AG04450 (cell line): ENCODE results near the gene DNAI1. TPM values are rescaled to one million over a fixed set of nuclear protein-coding genes. Genes with fewer than 3 reads are reported as not detected.

Experiments used
- CTCF ChIA-PET: fragments of 300-600, 350-600 bp; formaldehyde crosslinking; extraction: SDS; loops from one replicate; lab custom pipeline; 2022; ENCODE audit warnings: antibody characterized with exemption, inconsistent platforms; lab: Charles Lee
- POLR2A ChIA-PET: fragments of 350-600 bp; formaldehyde crosslinking; extraction: SDS; loops from one replicate; lab custom pipeline; 2021; ENCODE audit warnings: antibody characterized with exemption, inconsistent platforms; lab: Yijun Ruan, JAX
- DNase-seq: peaks from one replicate; pipeline ENCODE4 v3.0.0-alpha.2; 2011; ENCODE audit warnings: low read depth, low spot score
- H3K27ac ChIP-seq: one replicate; pipeline ENCODE4 v1.5.1; 2012; ENCODE audit warnings: low read depth, low read length, control low read depth
- H3K27me3 ChIP-seq: one replicate; pipeline ENCODE4 v1.6.0; 2012; ENCODE audit warnings: low read length; ENCODE audit not compliant: control insufficient read depth, insufficient read depth
- H3K4me3 ChIP-seq: 2 replicates; pipeline ENCODE4 v1.5.1; 2011; ENCODE audit warnings: mild to moderate bottlenecking, low read depth, low read length, control low read depth
- H3K9me3 ChIP-seq: 2 replicates; pipeline ENCODE4 v1.5.1; 2012; ENCODE audit warnings: low read length; ENCODE audit not compliant: control insufficient read depth, insufficient read depth
- polyA plus RNA-seq: library from polyadenylated mRNA; depleted of rRNA; stranded (reverse); fragments of >200 nt; gene quantifications from 2 replicates; pipeline ENCODE4 v1.2.3, GENCODE V29; 2011
- TF ChIP-seq, protein P1 (sequence below): IDR thresholded peaks from 2 replicates; pipeline ENCODE4 v1.5.1; 2011; ENCODE audit warnings: low read depth, low read length, control low read depth, inconsistent platforms

The DNAI1 gene
- polyA plus RNA-seq, 1 experiment = not detected

GRCh38 chr9:34553511-34554021 is 95.0 kb downstream of the DNAI1 start:
- POLR2A ChIA-PET = no interaction called here
- H3K27ac ChIP-seq = no peak overlapping the region
- H3K9me3 ChIP-seq = no peaks in the 10 kb centered on the region; the same call in 1 of the 2 replicates
- no peak for DNase-seq
- no peak overlapping the region for H3K4me3 ChIP-seq
- TF ChIP-seq, protein P1, sequence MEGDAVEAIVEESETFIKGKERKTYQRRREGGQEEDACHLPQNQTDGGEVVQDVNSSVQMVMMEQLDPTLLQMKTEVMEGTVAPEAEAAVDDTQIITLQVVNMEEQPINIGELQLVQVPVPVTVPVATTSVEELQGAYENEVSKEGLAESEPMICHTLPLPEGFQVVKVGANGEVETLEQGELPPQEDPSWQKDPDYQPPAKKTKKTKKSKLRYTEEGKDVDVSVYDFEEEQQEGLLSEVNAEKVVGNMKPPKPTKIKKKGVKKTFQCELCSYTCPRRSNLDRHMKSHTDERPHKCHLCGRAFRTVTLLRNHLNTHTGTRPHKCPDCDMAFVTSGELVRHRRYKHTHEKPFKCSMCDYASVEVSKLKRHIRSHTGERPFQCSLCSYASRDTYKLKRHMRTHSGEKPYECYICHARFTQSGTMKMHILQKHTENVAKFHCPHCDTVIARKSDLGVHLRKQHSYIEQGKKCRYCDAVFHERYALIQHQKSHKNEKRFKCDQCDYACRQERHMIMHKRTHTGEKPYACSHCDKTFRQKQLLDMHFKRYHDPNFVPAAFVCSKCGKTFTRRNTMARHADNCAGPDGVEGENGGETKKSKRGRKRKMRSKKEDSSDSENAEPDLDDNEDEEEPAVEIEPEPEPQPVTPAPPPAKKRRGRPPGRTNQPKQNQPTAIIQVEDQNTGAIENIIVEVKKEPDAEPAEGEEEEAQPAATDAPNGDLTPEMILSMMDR = no peak
- H3K27me3 ChIP-seq = peaks cover 40% of the 10 kb centered on the region
- CTCF ChIA-PET = interaction anchor here (7.8 kb wide), 1 partner anchor 38 kb away, joined by 110 read pairs; no protein-coding TSS in a partner anchor

- Histone ChIP-seq H3K4me3 (no peak overlapping the region), H3K27me3 (peaks cover 45% of the 10 kb centered on the region), H3K9me3 (no peaks in the 10 kb centered on the region; the same call in 1 of the 2 replicates), H3K27ac (no peak overlapping the region)
- no peak for DNase-seq
- TF ChIP-seq, protein P1 = no peak
- CTCF ChIA-PET = no interaction called here
- POLR2A ChIA-PET = no interaction called here
These were observed 95.8 kb downstream of the DNAI1 start for GRCh38 chr9:34554211-34555001.

DNA sequence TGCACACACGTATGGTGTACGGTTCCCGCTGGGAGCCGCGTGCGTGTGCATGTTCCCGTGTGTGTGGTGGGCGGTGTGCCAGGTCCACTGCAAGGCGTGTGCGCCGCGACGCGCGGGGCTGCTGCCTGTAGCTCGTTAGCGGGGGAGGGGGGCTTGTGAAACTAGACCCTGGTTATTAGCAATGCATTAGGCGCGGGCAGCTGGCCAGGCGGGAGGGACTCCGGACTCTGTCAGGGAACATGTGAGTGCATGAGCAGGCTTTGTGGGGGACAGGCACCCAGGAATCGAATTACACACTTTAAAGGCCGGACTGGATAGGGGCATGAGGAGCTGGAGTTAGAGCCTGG is 96.4 kb downstream of the DNAI1 start:
- Histone ChIP-seq H3K4me3 (no peak overlapping the region), H3K27me3 (peaks cover 48% of the 10 kb centered on the region)
- CTCF ChIA-PET = interaction anchor here (2.3 kb wide), 1 partner anchor 36 kb away, joined by 10 read pairs; no protein-coding TSS in a partner anchor

DNA sequence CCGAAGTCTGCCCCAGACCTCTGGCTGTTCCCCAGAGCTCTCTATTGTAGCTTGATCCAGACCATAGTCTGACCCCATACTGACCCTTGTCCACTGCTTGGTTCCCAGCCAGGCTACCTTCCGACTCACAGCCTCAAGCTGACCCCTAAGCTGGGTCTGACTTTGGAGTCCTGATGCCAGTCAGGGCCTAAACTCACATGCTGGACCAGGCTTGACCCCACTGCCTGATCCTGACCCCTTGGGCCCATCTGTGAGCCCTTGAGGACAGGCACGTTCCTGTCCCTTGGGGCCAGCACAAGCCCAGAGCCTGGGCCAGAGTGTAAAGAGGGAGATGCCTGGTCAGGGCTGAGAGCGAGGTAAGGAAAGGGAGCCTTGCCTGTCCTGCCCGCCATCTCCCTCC is 96.9 kb downstream of the DNAI1 start:
- ChIA-PET CTCF (interaction anchor here (2.3 kb wide), 1 partner anchor 36 kb away, joined by 10 read pairs; no protein-coding TSS in a partner anchor), POLR2A (no interaction called here)
- no peaks in the 10 kb centered on the region; the same call in 1 of the 2 replicates for H3K9me3 ChIP-seq
- H3K27me3 ChIP-seq = peaks cover 49% of the 10 kb centered on the region
- DNase-seq = no peak
- no peak overlapping the region for H3K27ac ChIP-seq
- TF ChIP-seq, protein P1 = no peak
- H3K4me3 ChIP-seq = no peak overlapping the region

More for the DNA sequence above, 96.4 kb downstream of the DNAI1 start:
- TF ChIP-seq, protein P1 = no peak
- no peak for DNase-seq
- POLR2A ChIA-PET = no interaction called here
- Histone ChIP-seq H3K27ac (no peak overlapping the region), H3K9me3 (no peaks in the 10 kb centered on the region; the same call in 1 of the 2 replicates)

- Histone ChIP-seq H3K27ac (no peak overlapping the region), H3K4me3 (no peak overlapping the region), H3K9me3 (no peaks in the 10 kb centered on the region; the same call in 1 of the 2 replicates), H3K27me3 (peaks cover 53% of the 10 kb centered on the region)
- TF ChIP-seq, protein P1 = no peak
- CTCF ChIA-PET = interaction anchor here (2.3 kb wide), 1 partner anchor 35 kb away, joined by 10 read pairs; no protein-coding TSS in a partner anchor
- POLR2A ChIA-PET = no interaction called here
- DNase-seq = no peak
These were observed 97.4 kb downstream of the DNAI1 start for GRCh38 chr9:34555936-34556525.
